ENCODE results near the gene RRBP1.

Gene RRBP1

GRCh38 chr20:17726902-17727301 is 44.9 kb upstream of the RRBP1 start:
- Histone ChIP-seq H2AK5ac (ENCODE audit: low read length) (no peak overlapping the region), H3K4me2 (ENCODE audit: low read length) (no peak overlapping the region), H4K8ac (ENCODE audit: low read depth, low read length) (no peak overlapping the region), H3K79me2 (ENCODE audit: control insufficient read depth, insufficient read depth, low read length) (no peaks in the 10 kb centered on the region), H4K5ac (ENCODE audit: low read length) (no peak overlapping the region), H3K4me3 (ENCODE audit: low read length) (no peak overlapping the region), H3K18ac (ENCODE audit: low read length) (no peak overlapping the region), H2BK5ac (ENCODE audit: low read length) (no peak overlapping the region), H3K23ac (ENCODE audit: low read length) (no peak overlapping the region), H3K9ac (ENCODE audit: low read length) (no peak overlapping the region), H3K27me3 (ENCODE audit: insufficient read depth, low read length, poor library complexity) (no peaks in the 10 kb centered on the region), H2BK15ac (replicated peaks; ENCODE audit: low read depth) (no peak overlapping the region), H3K79me1 (ENCODE audit: low read length) (no peaks in the 10 kb centered on the region), H3K4me1 (ENCODE audit: control insufficient read depth, low read depth, low read length) (no peaks in the 10 kb centered on the region), H3K56ac (ENCODE audit: low read length) (no peak overlapping the region), H2BK120ac (ENCODE audit: low read depth, low read length) (no peak overlapping the region), H3K27ac (ENCODE audit: low read depth, low read length) (no peak overlapping the region), H3K36me3 (ENCODE audit: control insufficient read depth, insufficient read depth, low read length) (no peaks in the 10 kb centered on the region), H3K4ac (ENCODE audit: low read depth, low read length) (no peak overlapping the region)
- no CpG with 5 or more reads among the region's 4 CpGs for WGBS (ENCODE audit: extremely low coverage, insufficient coverage, low lambda C conversion rate)
- DNase-seq = no peak

- WGBS (ENCODE audit: extremely low coverage, insufficient coverage, low lambda C conversion rate) = no CpG with 5 or more reads among the region's 13 CpGs
- no peak overlapping the region for H3K4me3 ChIP-seq (ENCODE audit: low read length)
Observed at GRCh38 chr20:17725094-17725835, 43.2 kb upstream of the RRBP1 start.

GRCh38 chr20:17723301-17723691 is 41.3 kb upstream of the RRBP1 start:
- Histone ChIP-seq H3K9ac (ENCODE audit: low read length) (no peak overlapping the region), H3K4me2 (ENCODE audit: low read length) (no peak overlapping the region), H3K56ac (ENCODE audit: low read length) (no peak overlapping the region), H3K79me2 (ENCODE audit: control insufficient read depth, insufficient read depth, low read length) (no peaks in the 10 kb centered on the region), H2BK5ac (ENCODE audit: low read length) (no peak overlapping the region), H3K36me3 (ENCODE audit: control insufficient read depth, insufficient read depth, low read length) (no peaks in the 10 kb centered on the region), H4K5ac (ENCODE audit: low read length) (no peak overlapping the region), H3K4me1 (ENCODE audit: control insufficient read depth, low read depth, low read length) (no peaks in the 10 kb centered on the region), H3K27ac (ENCODE audit: low read depth, low read length) (no peak overlapping the region), H3K79me1 (ENCODE audit: low read length) (no peaks in the 10 kb centered on the region), H3K27me3 (ENCODE audit: insufficient read depth, low read length, poor library complexity) (no peaks in the 10 kb centered on the region), H3K4ac (ENCODE audit: low read depth, low read length) (no peak overlapping the region), H4K8ac (ENCODE audit: low read depth, low read length) (no peak overlapping the region), H2AK5ac (ENCODE audit: low read length) (no peak overlapping the region), H3K4me3 (ENCODE audit: low read length) (no peak overlapping the region), H2BK15ac (replicated peaks; ENCODE audit: low read depth) (no peak overlapping the region), H3K23ac (ENCODE audit: low read length) (no peak overlapping the region), H3K18ac (ENCODE audit: low read length) (no peak overlapping the region), H2BK120ac (ENCODE audit: low read depth, low read length) (no peak overlapping the region)
- no peak for DNase-seq
- no CpG with 5 or more reads among the region's 5 CpGs for WGBS (ENCODE audit: extremely low coverage, insufficient coverage, low lambda C conversion rate)

More at GRCh38 chr20:17725094-17725835, 43.2 kb upstream of the RRBP1 start:
- Histone ChIP-seq H3K56ac (ENCODE audit: low read length) (no peak overlapping the region), H3K36me3 (ENCODE audit: control insufficient read depth, insufficient read depth, low read length) (no peaks in the 10 kb centered on the region), H4K8ac (ENCODE audit: low read depth, low read length) (no peak overlapping the region), H3K9ac (ENCODE audit: low read length) (no peak overlapping the region), H3K27ac (ENCODE audit: low read depth, low read length) (no peak overlapping the region), H2BK15ac (replicated peaks; ENCODE audit: low read depth) (no peak overlapping the region), H4K5ac (ENCODE audit: low read length) (no peak overlapping the region), H3K79me2 (ENCODE audit: control insufficient read depth, insufficient read depth, low read length) (no peaks in the 10 kb centered on the region), H3K4me1 (ENCODE audit: control insufficient read depth, low read depth, low read length) (no peaks in the 10 kb centered on the region), H2BK5ac (ENCODE audit: low read length) (no peak overlapping the region), H3K4me2 (ENCODE audit: low read length) (no peak overlapping the region), H3K27me3 (ENCODE audit: insufficient read depth, low read length, poor library complexity) (no peaks in the 10 kb centered on the region), H3K18ac (ENCODE audit: low read length) (no peak overlapping the region), H3K4ac (ENCODE audit: low read depth, low read length) (no peak overlapping the region), H2AK5ac (ENCODE audit: low read length) (no peak overlapping the region), H3K23ac (ENCODE audit: low read length) (no peak overlapping the region), H2BK120ac (ENCODE audit: low read depth, low read length) (no peak overlapping the region), H3K79me1 (ENCODE audit: low read length) (no peaks in the 10 kb centered on the region)
- no peak for DNase-seq

GRCh38 chr20:17722493-17723300 is 40.7 kb upstream of the RRBP1 start:
- Histone ChIP-seq H2BK120ac (ENCODE audit: low read depth, low read length) (no peak overlapping the region), H3K4me1 (ENCODE audit: control insufficient read depth, low read depth, low read length) (no peaks in the 10 kb centered on the region), H3K36me3 (ENCODE audit: control insufficient read depth, insufficient read depth, low read length) (no peaks in the 10 kb centered on the region), H3K79me2 (ENCODE audit: control insufficient read depth, insufficient read depth, low read length) (no peaks in the 10 kb centered on the region), H3K56ac (ENCODE audit: low read length) (no peak overlapping the region), H3K4me2 (ENCODE audit: low read length) (no peak overlapping the region), H4K5ac (ENCODE audit: low read length) (no peak overlapping the region), H2AK5ac (ENCODE audit: low read length) (no peak overlapping the region), H3K79me1 (ENCODE audit: low read length) (no peaks in the 10 kb centered on the region), H3K4me3 (ENCODE audit: low read length) (no peak overlapping the region), H3K23ac (ENCODE audit: low read length) (no peak overlapping the region), H3K9ac (ENCODE audit: low read length) (no peak overlapping the region), H3K27me3 (ENCODE audit: insufficient read depth, low read length, poor library complexity) (no peaks in the 10 kb centered on the region), H2BK15ac (replicated peaks; ENCODE audit: low read depth) (no peak overlapping the region), H3K18ac (ENCODE audit: low read length) (no peak overlapping the region), H3K27ac (ENCODE audit: low read depth, low read length) (no peak overlapping the region), H4K8ac (ENCODE audit: low read depth, low read length) (no peak overlapping the region), H2BK5ac (ENCODE audit: low read length) (no peak overlapping the region), H3K4ac (ENCODE audit: low read depth, low read length) (no peak overlapping the region)
- WGBS (ENCODE audit: extremely low coverage, insufficient coverage, low lambda C conversion rate) = no CpG with 5 or more reads among the region's 14 CpGs
- DNase-seq = no peak

- no peak overlapping the region for H2BK120ac ChIP-seq (ENCODE audit: low read depth, low read length)
- no peak overlapping the region for H3K4me2 ChIP-seq (ENCODE audit: low read length)
- no peak overlapping the region for H4K8ac ChIP-seq (ENCODE audit: low read depth, low read length)
- H3K27me3 ChIP-seq (ENCODE audit: insufficient read depth, low read length, poor library complexity) = no peaks in the 10 kb centered on the region
- no peak overlapping the region for H3K4ac ChIP-seq (ENCODE audit: low read depth, low read length)
- no peak overlapping the region for H2AK5ac ChIP-seq (ENCODE audit: low read length)
- no peak overlapping the region for H3K27ac ChIP-seq (ENCODE audit: low read depth, low read length)
- H3K79me2 ChIP-seq (ENCODE audit: control insufficient read depth, insufficient read depth, low read length) = no peaks in the 10 kb centered on the region
- no CpG with 5 or more reads among the region's 6 CpGs for WGBS (ENCODE audit: extremely low coverage, insufficient coverage, low lambda C conversion rate)
- H3K36me3 ChIP-seq (ENCODE audit: control insufficient read depth, insufficient read depth, low read length) = no peaks in the 10 kb centered on the region
- no peak overlapping the region for H2BK5ac ChIP-seq (ENCODE audit: low read length)
- no peak overlapping the region for H3K4me3 ChIP-seq (ENCODE audit: low read length)
- H3K79me1 ChIP-seq (ENCODE audit: low read length) = no peaks in the 10 kb centered on the region
- H3K9ac ChIP-seq (ENCODE audit: low read length) = no peak overlapping the region
- DNase-seq = peak; percentile 34
- H3K23ac ChIP-seq (ENCODE audit: low read length) = no peak overlapping the region
- H2BK15ac ChIP-seq (replicated peaks; ENCODE audit: low read depth) = no peak overlapping the region
- H3K56ac ChIP-seq (ENCODE audit: low read length) = no peak overlapping the region
- H4K5ac ChIP-seq (ENCODE audit: low read length) = no peak overlapping the region
- H3K4me1 ChIP-seq (ENCODE audit: control insufficient read depth, low read depth, low read length) = no peaks in the 10 kb centered on the region
- H3K18ac ChIP-seq (ENCODE audit: low read length) = no peak overlapping the region
Observed at GRCh38 chr20:17721802-17722486, 39.9 kb upstream of the RRBP1 start.
